GM12878 (cell line): ENCODE results near the gene TNIP1. TPM values are rescaled to one million over a fixed set of nuclear protein-coding genes. Genes with fewer than 3 reads are reported as not detected.

Experiments used
- BHLHE40 ChIP-seq, 2 experiments: fragments of 450-650 bp in 1 of 2; IDR thresholded peaks; 2 replicates each; pipeline ENCODE4 v1.6.1; 2011 to 2017; ENCODE audit warnings: low read depth in 2 of 2, borderline replicate concordance in 1 of 2, improper control_type of control experiment in 1 of 2, low read length in 1 of 2, mild to moderate bottlenecking in 1 of 2
- BRCA1 ChIP-seq: IDR thresholded peaks from 2 replicates; pipeline ENCODE4 v1.6.1; 2011; ENCODE audit warnings: low read depth, low read length, improper control_type of control experiment
- ELK1 ChIP-seq: IDR thresholded peaks from 2 replicates; pipeline ENCODE4 v1.6.1; 2012; ENCODE audit warnings: low read depth, low read length, improper control_type of control experiment
- EZH2 ChIP-seq: IDR thresholded peaks from 2 replicates; pipeline ENCODE4 v1.6.1; 2012; ENCODE audit warnings: low read depth, mild to moderate bottlenecking, control low read depth, inconsistent platforms, low read length, borderline replicate concordance; ENCODE audit not compliant: control insufficient read depth
- GATAD2B ChIP-seq: fragments of 450-650 bp; conservative IDR thresholded peaks from 2 replicates; pipeline ENCODE4 v1.6.1; 2017; ENCODE audit warnings: low read depth, mild to moderate bottlenecking, moderate library complexity
- HCFC1 ChIP-seq: fragments of 150-350 bp; IDR thresholded peaks from 2 replicates; pipeline ENCODE4 v1.6.1; 2014; ENCODE audit warnings: low read length
- IKZF2 ChIP-seq, 2 experiments: fragments of 450-650 bp; IDR thresholded peaks; 2 replicates each; pipeline ENCODE4 v1.6.1; 2017; ENCODE audit warnings: mild to moderate bottlenecking in 2 of 2, moderate library complexity in 2 of 2
- IRF4 ChIP-seq: IDR thresholded peaks from 2 replicates; pipeline ENCODE4 v1.6.1; 2011; ENCODE audit warnings: low read depth, low read length
- KLF5 ChIP-seq: fragments of 450-650 bp; IDR thresholded peaks from 2 replicates; pipeline ENCODE4 v1.6.1; 2014; ENCODE audit warnings: mild to moderate bottlenecking; ENCODE audit not compliant: partially characterized antibody
- MTA3 ChIP-seq: IDR thresholded peaks from 2 replicates; pipeline ENCODE4 v1.6.1; 2012; ENCODE audit warnings: low read length, inconsistent platforms, borderline replicate concordance
- NBN ChIP-seq: fragments of 450-650 bp; IDR thresholded peaks from 2 replicates; pipeline ENCODE4 v1.6.1; 2016
- NR2C1 ChIP-seq: fragments of 450-650 bp; IDR thresholded peaks from 2 replicates; pipeline ENCODE4 v1.6.1; 2017; ENCODE audit warnings: antibody characterized with exemption, mild to moderate bottlenecking, moderate library complexity
- NR2C2 ChIP-seq: IDR thresholded peaks from 2 replicates; pipeline ENCODE4 v1.6.1; 2011; ENCODE audit warnings: borderline replicate concordance, low read depth; ENCODE audit not compliant: control insufficient read depth, insufficient read length
- RAD21 ChIP-seq: IDR thresholded peaks from 2 replicates; pipeline ENCODE4 v1.6.1; 2011; ENCODE audit warnings: mild to moderate bottlenecking, low read depth, low read length, moderate library complexity; ENCODE audit not compliant: insufficient read depth
- SIN3A ChIP-seq: IDR thresholded peaks from 2 replicates; pipeline ENCODE4 v1.6.1; 2012; ENCODE audit warnings: low read depth, low read length, improper control_type of control experiment
- ZSCAN29 ChIP-seq: fragments of 450-650 bp; IDR thresholded peaks from 2 replicates; pipeline ENCODE4 v1.6.1; 2017; ENCODE audit warnings: mild to moderate bottlenecking, moderate library complexity
- polyA plus RNA-seq, 11 experiments: library from polyadenylated mRNA; depleted of rRNA in 4 of 11; unstranded in 6 of 11; stranded (reverse) in 5 of 11; fragments of >200 nt; fragmentation: Nextera tagmentation in 4 of 11; fragmentation: Illumina TruSeq in 1 of 11; extraction: Ambion mirVana in 4 of 11; extraction: Trizol in 1 of 11; gene quantifications; 1 replicate in 1 of 11; 2 replicates in 10 of 11; pipeline versions ENCODE4 v1.2.1 to v1.2.3, GENCODE V29; 2011 to 2016; ENCODE audit warnings: inconsistent platforms in 2 of 11, missing spikeins in 2 of 11, low read depth in 1 of 11
- total RNA-seq, 4 experiments: library from RNA; depleted of rRNA in 3 of 4; stranded (reverse); fragments of >200 nt in 3 of 4; fragmentation: Illumina TruSeq in 1 of 4; extraction: Trizol in 1 of 4; gene quantifications; 2 replicates each; pipeline versions ENCODE4 v1.2.1 to v1.2.3, GENCODE V29; 2013 to 2021
- TF ChIP-seq, protein P1 (sequence below): fragments of 450-650 bp; formaldehyde crosslinking; IDR thresholded peaks from 2 replicates; pipeline ENCODE4 v1.4.0; 2020; ENCODE audit warnings: mild to moderate bottlenecking, moderate library complexity
- TF ChIP-seq, protein P2 (sequence below): IDR thresholded peaks from 2 replicates; pipeline ENCODE4 v1.6.1; 2012; ENCODE audit warnings: mild to moderate bottlenecking, low read depth, low read length
- TF ChIP-seq, protein P3 (sequence below): fragments of 450-650 bp; formaldehyde crosslinking; IDR thresholded peaks from 2 replicates; pipeline ENCODE4 v1.4.0; 2022; ENCODE audit warnings: mild to moderate bottlenecking, moderate library complexity

The TNIP1 gene
- total and polyA plus RNA-seq, 10 of the 15 experiments (the other 5 are each of a cell fraction or from before 2014, with no cell fraction given), result 4.4 to 279 (median 150) TPM

DNA sequence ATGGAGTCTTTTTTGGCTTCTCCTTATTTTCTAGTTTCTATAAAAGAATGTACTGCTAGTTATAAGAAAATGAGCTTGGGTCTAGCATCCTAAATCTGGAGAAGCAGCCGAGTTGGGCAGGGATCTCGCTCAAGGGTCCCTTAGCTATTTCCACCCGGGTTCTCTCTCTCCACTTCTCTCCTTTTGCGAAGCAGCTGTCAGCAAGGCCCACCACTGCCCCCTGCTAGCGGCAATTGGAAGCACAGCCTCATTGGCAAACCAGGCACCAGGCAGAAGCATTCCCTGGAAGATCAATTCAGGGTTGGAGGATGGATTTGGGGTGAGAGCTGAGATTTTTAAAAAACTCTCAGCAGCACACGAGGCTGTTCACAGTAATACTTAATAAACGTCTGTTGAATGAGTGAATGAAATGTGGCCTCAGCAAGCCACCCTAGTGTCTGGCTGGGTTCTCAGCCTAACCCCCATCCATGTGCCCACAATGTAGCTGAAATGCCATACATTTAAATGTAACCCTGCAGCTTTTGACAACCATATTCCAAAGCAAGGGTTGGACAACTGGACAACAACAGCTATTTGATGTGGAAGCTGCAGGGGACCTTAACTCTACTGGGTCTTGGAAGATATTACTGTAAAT, 34.6 kb upstream of the TNIP1 start (continued):
- TF ChIP-seq MTA3 (no peak), ELK1 (no peak), NBN (no peak), HCFC1 (no peak), IRF4 (no peak), IKZF2 (IDR thresholded peaks at IDR 0.05) (0 out of 4 replicates have a peak, but pooled peaks of 1 of the 2 experiments have one; percentile 29), RAD21 (peak; percentile 92), SIN3A (no peak), EZH2 (no peak), ZSCAN29 (no peak), BRCA1 (no peak), GATAD2B (no peak), NR2C2 (no peak), NR2C1 (no peak), BHLHE40 (IDR thresholded peaks at IDR 0.05; ENCODE audit: borderline replicate concordance in 1 of 2, low read depth in 2 of 2, low read length in 1 of 2) (0 out of 4 replicates have a peak, but pooled peaks of 1 of the 2 experiments have one; percentile 24), KLF5 (no peak)
- TF ChIP-seq, protein P1, sequence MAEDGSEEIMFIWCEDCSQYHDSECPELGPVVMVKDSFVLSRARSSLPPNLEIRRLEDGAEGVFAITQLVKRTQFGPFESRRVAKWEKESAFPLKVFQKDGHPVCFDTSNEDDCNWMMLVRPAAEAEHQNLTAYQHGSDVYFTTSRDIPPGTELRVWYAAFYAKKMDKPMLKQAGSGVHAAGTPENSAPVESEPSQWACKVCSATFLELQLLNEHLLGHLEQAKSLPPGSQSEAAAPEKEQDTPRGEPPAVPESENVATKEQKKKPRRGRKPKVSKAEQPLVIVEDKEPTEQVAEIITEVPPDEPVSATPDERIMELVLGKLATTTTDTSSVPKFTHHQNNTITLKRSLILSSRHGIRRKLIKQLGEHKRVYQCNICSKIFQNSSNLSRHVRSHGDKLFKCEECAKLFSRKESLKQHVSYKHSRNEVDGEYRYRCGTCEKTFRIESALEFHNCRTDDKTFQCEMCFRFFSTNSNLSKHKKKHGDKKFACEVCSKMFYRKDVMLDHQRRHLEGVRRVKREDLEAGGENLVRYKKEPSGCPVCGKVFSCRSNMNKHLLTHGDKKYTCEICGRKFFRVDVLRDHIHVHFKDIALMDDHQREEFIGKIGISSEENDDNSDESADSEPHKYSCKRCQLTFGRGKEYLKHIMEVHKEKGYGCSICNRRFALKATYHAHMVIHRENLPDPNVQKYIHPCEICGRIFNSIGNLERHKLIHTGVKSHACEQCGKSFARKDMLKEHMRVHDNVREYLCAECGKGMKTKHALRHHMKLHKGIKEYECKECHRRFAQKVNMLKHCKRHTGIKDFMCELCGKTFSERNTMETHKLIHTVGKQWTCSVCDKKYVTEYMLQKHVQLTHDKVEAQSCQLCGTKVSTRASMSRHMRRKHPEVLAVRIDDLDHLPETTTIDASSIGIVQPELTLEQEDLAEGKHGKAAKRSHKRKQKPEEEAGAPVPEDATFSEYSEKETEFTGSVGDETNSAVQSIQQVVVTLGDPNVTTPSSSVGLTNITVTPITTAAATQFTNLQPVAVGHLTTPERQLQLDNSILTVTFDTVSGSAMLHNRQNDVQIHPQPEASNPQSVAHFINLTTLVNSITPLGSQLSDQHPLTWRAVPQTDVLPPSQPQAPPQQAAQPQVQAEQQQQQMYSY, result no peak
- TF ChIP-seq, protein P2, sequence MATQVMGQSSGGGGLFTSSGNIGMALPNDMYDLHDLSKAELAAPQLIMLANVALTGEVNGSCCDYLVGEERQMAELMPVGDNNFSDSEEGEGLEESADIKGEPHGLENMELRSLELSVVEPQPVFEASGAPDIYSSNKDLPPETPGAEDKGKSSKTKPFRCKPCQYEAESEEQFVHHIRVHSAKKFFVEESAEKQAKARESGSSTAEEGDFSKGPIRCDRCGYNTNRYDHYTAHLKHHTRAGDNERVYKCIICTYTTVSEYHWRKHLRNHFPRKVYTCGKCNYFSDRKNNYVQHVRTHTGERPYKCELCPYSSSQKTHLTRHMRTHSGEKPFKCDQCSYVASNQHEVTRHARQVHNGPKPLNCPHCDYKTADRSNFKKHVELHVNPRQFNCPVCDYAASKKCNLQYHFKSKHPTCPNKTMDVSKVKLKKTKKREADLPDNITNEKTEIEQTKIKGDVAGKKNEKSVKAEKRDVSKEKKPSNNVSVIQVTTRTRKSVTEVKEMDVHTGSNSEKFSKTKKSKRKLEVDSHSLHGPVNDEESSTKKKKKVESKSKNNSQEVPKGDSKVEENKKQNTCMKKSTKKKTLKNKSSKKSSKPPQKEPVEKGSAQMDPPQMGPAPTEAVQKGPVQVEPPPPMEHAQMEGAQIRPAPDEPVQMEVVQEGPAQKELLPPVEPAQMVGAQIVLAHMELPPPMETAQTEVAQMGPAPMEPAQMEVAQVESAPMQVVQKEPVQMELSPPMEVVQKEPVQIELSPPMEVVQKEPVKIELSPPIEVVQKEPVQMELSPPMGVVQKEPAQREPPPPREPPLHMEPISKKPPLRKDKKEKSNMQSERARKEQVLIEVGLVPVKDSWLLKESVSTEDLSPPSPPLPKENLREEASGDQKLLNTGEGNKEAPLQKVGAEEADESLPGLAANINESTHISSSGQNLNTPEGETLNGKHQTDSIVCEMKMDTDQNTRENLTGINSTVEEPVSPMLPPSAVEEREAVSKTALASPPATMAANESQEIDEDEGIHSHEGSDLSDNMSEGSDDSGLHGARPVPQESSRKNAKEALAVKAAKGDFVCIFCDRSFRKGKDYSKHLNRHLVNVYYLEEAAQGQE, result no peak
- TF ChIP-seq, protein P3, sequence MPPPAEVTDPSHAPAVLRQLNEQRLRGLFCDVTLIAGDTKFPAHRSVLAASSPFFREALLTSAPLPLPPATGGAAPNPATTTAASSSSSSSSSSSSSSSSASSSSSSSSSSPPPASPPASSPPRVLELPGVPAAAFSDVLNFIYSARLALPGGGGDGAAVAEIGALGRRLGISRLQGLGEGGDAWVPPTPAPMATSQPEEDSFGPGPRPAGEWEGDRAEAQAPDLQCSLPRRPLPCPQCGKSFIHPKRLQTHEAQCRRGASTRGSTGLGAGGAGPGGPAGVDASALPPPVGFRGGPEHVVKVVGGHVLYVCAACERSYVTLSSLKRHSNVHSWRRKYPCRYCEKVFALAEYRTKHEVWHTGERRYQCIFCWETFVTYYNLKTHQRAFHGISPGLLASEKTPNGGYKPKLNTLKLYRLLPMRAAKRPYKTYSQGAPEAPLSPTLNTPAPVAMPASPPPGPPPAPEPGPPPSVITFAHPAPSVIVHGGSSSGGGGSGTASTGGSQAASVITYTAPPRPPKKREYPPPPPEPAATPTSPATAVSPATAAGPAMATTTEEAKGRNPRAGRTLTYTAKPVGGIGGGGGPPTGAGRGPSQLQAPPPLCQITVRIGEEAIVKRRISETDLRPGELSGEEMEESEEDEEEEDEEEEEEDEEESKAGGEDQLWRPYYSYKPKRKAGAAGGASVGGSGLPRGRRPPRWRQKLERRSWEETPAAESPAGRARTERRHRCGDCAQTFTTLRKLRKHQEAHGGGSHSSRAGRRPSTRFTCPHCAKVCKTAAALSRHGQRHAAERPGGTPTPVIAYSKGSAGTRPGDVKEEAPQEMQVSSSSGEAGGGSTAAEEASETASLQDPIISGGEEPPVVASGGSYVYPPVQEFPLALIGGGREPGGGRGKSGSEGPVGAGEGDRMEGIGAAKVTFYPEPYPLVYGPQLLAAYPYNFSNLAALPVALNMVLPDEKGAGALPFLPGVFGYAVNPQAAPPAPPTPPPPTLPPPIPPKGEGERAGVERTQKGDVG, result no peak
